GM19193 (cell line): ENCODE results near the gene SZT2.
A peak's percentile ranks its signal among the peaks of the same experiment; 100 is the strongest.

Source experiments
- POLR2A ChIP-seq: IDR thresholded peaks from 4 replicates; pipeline ENCODE4 v1.6.1; 2011; ENCODE audit not compliant: insufficient read depth, insufficient read length; ENCODE audit errors: extremely low read depth

The SZT2 gene

GRCh38 chr1:43423672-43424550, 34.2 kb downstream of the SZT2 start:
- no peak for TF ChIP-seq POLR2A

- TF ChIP-seq POLR2A, result peak; percentile 18
These were observed 35.3 kb downstream of the SZT2 start for GRCh38 chr1:43425045-43425444.

GRCh38 chr1:43426221-43426620, 36.5 kb downstream of the SZT2 start:
- no peak for TF ChIP-seq POLR2A

GRCh38 chr1:43427524-43427923, 37.8 kb downstream of the SZT2 start:
- no peak for TF ChIP-seq POLR2A

GRCh38 chr1:43427941-43428340, 38.2 kb downstream of the SZT2 start:
- TF ChIP-seq POLR2A, result no peak

GRCh38 chr1:43430831-43431230, 41.1 kb downstream of the SZT2 start:
- TF ChIP-seq POLR2A, result no peak

- TF ChIP-seq POLR2A, result no peak
These were observed 42.0 kb downstream of the SZT2 start for GRCh38 chr1:43431676-43432075.

GRCh38 chr1:43432171-43432860, 42.6 kb downstream of the SZT2 start:
- TF ChIP-seq POLR2A, result no peak

GRCh38 chr1:43432907-43433306, 43.2 kb downstream of the SZT2 start:
- TF ChIP-seq POLR2A, result no peak

- TF ChIP-seq POLR2A, result no peak
These were observed 44.6 kb downstream of the SZT2 start for GRCh38 chr1:43434256-43434655.

GRCh38 chr1:43435146-43436145, 45.7 kb downstream of the SZT2 start:
- no peak for TF ChIP-seq POLR2A

- TF ChIP-seq POLR2A, result no peak
These were observed 46.7 kb downstream of the SZT2 start for GRCh38 chr1:43436371-43436770.

- TF ChIP-seq POLR2A, result no peak
These were observed 47.6 kb downstream of the SZT2 start for GRCh38 chr1:43437031-43437973.

- no peak for TF ChIP-seq POLR2A
These were observed 48.3 kb downstream of the SZT2 start for GRCh38 chr1:43438006-43438405.
